Measurements from ENCODE around the gene PDGFRB. TPM values are rescaled to one million over a fixed set of nuclear protein-coding genes. Genes with fewer than 3 reads are reported as not detected.
A peak's percentile ranks its signal among the peaks of the same experiment; 100 is the strongest.
"Not testable (repeated sequence)": the region's sequence is repeated elsewhere in the genome, so short reads cannot be mapped to it uniquely, and the experiment has no call there.

PDGFRB gene
- polyA plus RNA-seq, 3 donors, result 0.04 to 0.99 (median 0.20) TPM

- H3K4me3 ChIP-seq (replicated peaks in 1 of 3; ENCODE audit: low read depth in 2 of 3, low read length in 3 of 3), result peak within 1 kb of the TSS; percentile 61 to 87 (median 81)
- intact Hi-C loops (cut with micrococcal nuclease), result loop anchor here (5.0 kb wide), 1 partner anchor 36 kb away; no protein-coding TSS in a partner anchor
- peaks cover 43% of the 10 kb centered on the region for H4K20me1 ChIP-seq (ENCODE audit: insufficient read depth, low read length)
- H3K36me3 Mint-ChIP-seq, result peaks cover 8 to 14% of the 10 kb centered on the region in 2 donors
- H3K4me2 ChIP-seq (replicated peaks; ENCODE audit: extremely low read depth, low read length, poor library complexity, severe bottlenecking), result peak within 1 kb of the TSS; percentile 88
- no peaks in the 10 kb centered on the region for H3K9me3 ChIP-seq (replicated peaks in 1 of 2; ENCODE audit: control insufficient read depth in 1 of 2, insufficient read depth in 1 of 2, low read length in 2 of 2)
- H3K79me2 ChIP-seq (ENCODE audit: insufficient read depth, low read length), result peaks cover 68% of the 10 kb centered on the region
- peak; percentile 47 to 73 (median 68) for DNase-seq
- 37% methylated on average over 8 of the region's 9 CpGs for whole genome bisulfite sequencing (ENCODE audit: insufficient coverage)
- H3K27me3 ChIP-seq (ENCODE audit: control insufficient read depth in 2 of 2, insufficient read depth in 2 of 2, low read length in 2 of 2), result no peaks in the 10 kb centered on the region
- H3K4me1 Mint-ChIP-seq, result peaks cover 79% of the 10 kb centered on the region
- H3K27ac Mint-ChIP-seq, result peak within 1 kb of the TSS; percentile 86 to 95 (median 92)
- peak within 1 kb of the TSS; percentile 72 for H3K9ac ChIP-seq (ENCODE audit: insufficient read depth, low read length, poor library complexity, severe bottlenecking)
- peaks cover 0 to 2% (median 0%) of the 10 kb centered on the region in 7 donors for H3K9me3 Mint-ChIP-seq
- peaks cover 4% of the 10 kb centered on the region in 2 donors for H3K36me3 ChIP-seq (replicated peaks in 1 of 2; ENCODE audit: control insufficient read depth in 1 of 2, insufficient read depth in 2 of 2, low read length in 2 of 2)
- peaks cover 63 to 76% of the 10 kb centered on the region in 2 donors for H3K4me1 ChIP-seq (ENCODE audit: control insufficient read depth in 1 of 2, insufficient read depth in 2 of 2, low read length in 2 of 2)
- peaks cover 0 to 5% (median 0%) of the 10 kb centered on the region in 3 donors for H3K27me3 Mint-ChIP-seq (ENCODE audit: low read depth in 3 of 3)
- TF ChIP-seq, protein P1, sequence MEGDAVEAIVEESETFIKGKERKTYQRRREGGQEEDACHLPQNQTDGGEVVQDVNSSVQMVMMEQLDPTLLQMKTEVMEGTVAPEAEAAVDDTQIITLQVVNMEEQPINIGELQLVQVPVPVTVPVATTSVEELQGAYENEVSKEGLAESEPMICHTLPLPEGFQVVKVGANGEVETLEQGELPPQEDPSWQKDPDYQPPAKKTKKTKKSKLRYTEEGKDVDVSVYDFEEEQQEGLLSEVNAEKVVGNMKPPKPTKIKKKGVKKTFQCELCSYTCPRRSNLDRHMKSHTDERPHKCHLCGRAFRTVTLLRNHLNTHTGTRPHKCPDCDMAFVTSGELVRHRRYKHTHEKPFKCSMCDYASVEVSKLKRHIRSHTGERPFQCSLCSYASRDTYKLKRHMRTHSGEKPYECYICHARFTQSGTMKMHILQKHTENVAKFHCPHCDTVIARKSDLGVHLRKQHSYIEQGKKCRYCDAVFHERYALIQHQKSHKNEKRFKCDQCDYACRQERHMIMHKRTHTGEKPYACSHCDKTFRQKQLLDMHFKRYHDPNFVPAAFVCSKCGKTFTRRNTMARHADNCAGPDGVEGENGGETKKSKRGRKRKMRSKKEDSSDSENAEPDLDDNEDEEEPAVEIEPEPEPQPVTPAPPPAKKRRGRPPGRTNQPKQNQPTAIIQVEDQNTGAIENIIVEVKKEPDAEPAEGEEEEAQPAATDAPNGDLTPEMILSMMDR (IDR thresholded peaks at IDR 0.05), result no peak
- H2AFZ ChIP-seq (ENCODE audit: insufficient read depth, low read depth, low read length, poor library complexity, severe bottlenecking), result peak within 1 kb of the TSS; percentile 13
- H3K4me3 Mint-ChIP-seq, result peak within 1 kb of the TSS; percentile 96 to 98
- H3K27ac ChIP-seq (ENCODE audit: low read depth in 1 of 2, low read length in 2 of 2), result peak within 1 kb of the TSS; percentile 51 to 83
Measured at GRCh38 chr5:150085950-150086715, 69.5 kb downstream of the PDGFRB start, which contains the start of gene CSF1R. TSS of gene CSF1R (minus strand) at chr5:150086554. CDS start at chr5:150086427, 127 bp downstream.

- H3K27ac ChIP-seq (ENCODE audit: low read depth in 1 of 2, low read length in 2 of 2), result peak overlapping the region; percentile 51 to 83
- H3K4me1 Mint-ChIP-seq, result peaks cover 83% of the 10 kb centered on the region
- peaks cover 16 to 22% of the 10 kb centered on the region in 2 donors for H3K36me3 Mint-ChIP-seq
- peaks cover 51% of the 10 kb centered on the region for H4K20me1 ChIP-seq (ENCODE audit: insufficient read depth, low read length)
- peaks cover 0 to 5% (median 0%) of the 10 kb centered on the region in 3 donors for H3K27me3 Mint-ChIP-seq (ENCODE audit: low read depth in 3 of 3)
- H3K4me3 Mint-ChIP-seq, result peak overlapping the region; percentile 96 to 98
- 60% methylated on average over 2 of the region's 7 CpGs for WGBS (ENCODE audit: insufficient coverage)
- peaks cover 67 to 82% of the 10 kb centered on the region in 2 donors for H3K4me1 ChIP-seq (ENCODE audit: control insufficient read depth in 1 of 2, insufficient read depth in 2 of 2, low read length in 2 of 2)
- H2AFZ ChIP-seq (ENCODE audit: insufficient read depth, low read depth, low read length, poor library complexity, severe bottlenecking), result no peak overlapping the region
- peaks cover 0 to 2% (median 0%) of the 10 kb centered on the region in 7 donors for H3K9me3 Mint-ChIP-seq
- H3K4me3 ChIP-seq (replicated peaks in 1 of 3; ENCODE audit: low read depth in 2 of 3, low read length in 3 of 3), result peak overlapping the region; percentile 61 to 87 (median 81)
- H3K27ac Mint-ChIP-seq, result peak overlapping the region; percentile 78 to 95 (median 92)
- no peak for DNase-seq
- no peaks in the 10 kb centered on the region for H3K9me3 ChIP-seq (replicated peaks in 1 of 2; ENCODE audit: control insufficient read depth in 1 of 2, insufficient read depth in 1 of 2, low read length in 2 of 2)
- H3K9ac ChIP-seq (ENCODE audit: insufficient read depth, low read length, poor library complexity, severe bottlenecking), result peak overlapping the region; percentile 72
- intact Hi-C loops (cut with micrococcal nuclease), result loop anchor here (5.0 kb wide), 1 partner anchor 37 kb away; no protein-coding TSS in a partner anchor
- peak overlapping the region; percentile 88 for H3K4me2 ChIP-seq (replicated peaks; ENCODE audit: extremely low read depth, low read length, poor library complexity, severe bottlenecking)
- peaks cover 11% of the 10 kb centered on the region in 2 donors for H3K36me3 ChIP-seq (replicated peaks in 1 of 2; ENCODE audit: control insufficient read depth in 1 of 2, insufficient read depth in 2 of 2, low read length in 2 of 2)
- peaks cover 75% of the 10 kb centered on the region for H3K79me2 ChIP-seq (ENCODE audit: insufficient read depth, low read length)
- TF ChIP-seq, protein P1 (IDR thresholded peaks at IDR 0.05), result no peak
- H3K27me3 ChIP-seq (ENCODE audit: control insufficient read depth in 2 of 2, insufficient read depth in 2 of 2, low read length in 2 of 2), result no peaks in the 10 kb centered on the region
Measured at GRCh38 chr5:150085191-150085912, 70.3 kb downstream of the PDGFRB start.

DNA sequence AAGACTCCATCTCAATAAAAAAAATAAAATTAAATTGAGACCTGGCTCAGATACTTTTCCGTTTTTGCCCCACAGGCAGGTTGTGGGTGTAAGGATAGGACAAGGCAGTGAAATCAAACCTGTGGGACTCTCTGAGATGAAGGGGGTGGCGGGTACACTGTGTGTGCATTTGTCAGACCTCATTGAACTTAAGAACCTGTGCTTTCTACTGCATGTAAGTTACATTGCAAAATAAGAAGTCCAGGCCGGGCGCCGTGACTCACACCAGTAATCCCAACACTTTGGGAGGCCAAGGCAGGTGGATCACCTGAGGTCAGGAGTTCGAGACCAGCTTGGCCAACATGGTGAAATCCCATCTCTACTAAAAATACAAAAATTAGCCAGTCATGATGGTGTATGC, 70.9 kb downstream of the PDGFRB start:
- not testable (repeated sequence) for H3K9me3 ChIP-seq (replicated peaks in 1 of 2; ENCODE audit: control insufficient read depth in 1 of 2, insufficient read depth in 1 of 2, low read length in 2 of 2); H3K9me3 Mint-ChIP-seq; H2AFZ ChIP-seq (ENCODE audit: insufficient read depth, low read depth, low read length, poor library complexity, severe bottlenecking); H3K27me3 Mint-ChIP-seq (ENCODE audit: low read depth in 3 of 3); H3K27me3 ChIP-seq (ENCODE audit: control insufficient read depth in 2 of 2, insufficient read depth in 2 of 2, low read length in 2 of 2)
- peaks cover 57% of the 10 kb centered on the region for H4K20me1 ChIP-seq (ENCODE audit: insufficient read depth, low read length)
- DNase-seq, result peak in 2 of 3 donors; percentile 29 to 52
- H3K36me3 ChIP-seq (replicated peaks in 1 of 2; ENCODE audit: control insufficient read depth in 1 of 2, insufficient read depth in 2 of 2, low read length in 2 of 2), result peaks cover 17% of the 10 kb centered on the region in 2 donors
- WGBS (ENCODE audit: insufficient coverage), result 89% methylated on average over 1 of the region's 6 CpGs
- H3K4me1 Mint-ChIP-seq, result peaks cover 85% of the 10 kb centered on the region
- H3K9ac ChIP-seq (ENCODE audit: insufficient read depth, low read length, poor library complexity, severe bottlenecking), result peak overlapping the region; percentile 72
- H3K4me3 ChIP-seq (replicated peaks in 1 of 3; ENCODE audit: low read depth in 2 of 3, low read length in 3 of 3), result peak overlapping the region; percentile 61 to 87 (median 81)
- intact Hi-C loops (cut with micrococcal nuclease), result loop anchor here (5.0 kb wide), 1 partner anchor 38 kb away; no protein-coding TSS in a partner anchor
- H3K27ac Mint-ChIP-seq, result peak overlapping the region; percentile 78 to 95 (median 92)
- peaks cover 81% of the 10 kb centered on the region for H3K79me2 ChIP-seq (ENCODE audit: insufficient read depth, low read length)
- H3K4me2 ChIP-seq (replicated peaks; ENCODE audit: extremely low read depth, low read length, poor library complexity, severe bottlenecking), result peak overlapping the region; percentile 88
- H3K27ac ChIP-seq (ENCODE audit: low read depth in 1 of 2, low read length in 2 of 2), result peak overlapping the region; percentile 51 to 83
- peaks cover 67 to 82% of the 10 kb centered on the region in 2 donors for H3K4me1 ChIP-seq (ENCODE audit: control insufficient read depth in 1 of 2, insufficient read depth in 2 of 2, low read length in 2 of 2)
- H3K36me3 Mint-ChIP-seq, result peaks cover 22 to 28% of the 10 kb centered on the region in 2 donors
- peak overlapping the region; percentile 96 to 98 for H3K4me3 Mint-ChIP-seq
